Activated CD4-positive, alpha-beta T cell treated with anti-CD3 and anti-CD28 coated beads, Interleukin-2, amount 10 ng/mL, durations not matched to agents 24 days and 14 days (primary cell): ENCODE results near the gene LOXL3. TPM values are rescaled to one million over a fixed set of nuclear protein-coding genes. Genes with fewer than 3 reads are reported as not detected.
"Not testable (repeated sequence)": the region's sequence is repeated elsewhere in the genome, so short reads cannot be mapped to it uniquely, and the experiment has no call there.

ENCODE experiments used
- DNase-seq: peaks from one replicate; pipeline ENCODE4 v3.0.0; 2022
- H3K27ac Mint-ChIP-seq: one replicate; pipeline ENCODE4 v1.8.0; 2022; ENCODE audit warnings: mild to moderate bottlenecking, mixed read lengths
- H3K27me3 Mint-ChIP-seq: one replicate; pipeline ENCODE4 v1.8.0; 2022; ENCODE audit warnings: mixed read lengths
- H3K36me3 Mint-ChIP-seq: one replicate; pipeline ENCODE4 v1.8.0; 2022; ENCODE audit warnings: low read depth, mild to moderate bottlenecking, mixed read lengths
- H3K4me1 Mint-ChIP-seq: one replicate; pipeline ENCODE4 v1.8.0; 2021; ENCODE audit warnings: mixed read lengths
- H3K4me3 Mint-ChIP-seq: one replicate; pipeline ENCODE4 v1.8.0; 2022; ENCODE audit warnings: mild to moderate bottlenecking, moderate library complexity, mixed read lengths
- H3K9me3 Mint-ChIP-seq: one replicate; pipeline ENCODE4 v1.8.0; 2021; ENCODE audit warnings: mixed read lengths
- intact Hi-C: fragments of 100-400 bp; cut with micrococcal nuclease; formaldehyde crosslinking; loops from one replicate; pipeline ENCODE4 v1.15.1; 2023
- total RNA-seq: library from RNA; stranded (reverse); gene quantifications from 2 replicates; pipeline ENCODE4 v1.2.3, GENCODE V29; 2022

Gene LOXL3
- total RNA-seq, 1 donor from 2014 or later, result 1.7 TPM

GRCh38 chr2:74498500-74499266, 55.1 kb downstream of the LOXL3 start:
- peak; percentile 82 for DNase-seq
- peaks cover 37% of the 10 kb centered on the region for H3K36me3 Mint-ChIP-seq
- intact Hi-C loops, result loop anchor here (1.0 to 2.0 kb wide), 4 partner anchors 16 to 89 kb away; partner anchors contain the start of genes AUP1, CCDC142, HTRA2 and TTC31
- peaks cover 47% of the 10 kb centered on the region for H3K27me3 Mint-ChIP-seq
- H3K4me1 Mint-ChIP-seq, result peaks cover 27% of the 10 kb centered on the region
- H3K9me3 Mint-ChIP-seq, result no peaks in the 10 kb centered on the region
- H3K4me3 Mint-ChIP-seq, result peak overlapping the region; percentile 95
- H3K27ac Mint-ChIP-seq, result peak overlapping the region; percentile 86

GRCh38 chr2:74497777-74498499, 55.8 kb downstream of the LOXL3 start:
- intact Hi-C loops, result loop anchor here (1.0 to 2.0 kb wide), 3 partner anchors 15 to 89 kb away; partner anchors contain the start of genes AUP1, CCDC142, HTRA2 and TTC31
- DNase-seq, result peak; percentile 83
- H3K27ac Mint-ChIP-seq, result peak overlapping the region; percentile 86

GRCh38 chr2:74496997-74497776, 56.6 kb downstream of the LOXL3 start:
- no peak for DNase-seq
- intact Hi-C loops, result no loop called here
- H3K4me3 Mint-ChIP-seq, result peak overlapping the region; percentile 95
- H3K27ac Mint-ChIP-seq, result no peak overlapping the region
- H3K4me1 Mint-ChIP-seq, result peaks cover 16% of the 10 kb centered on the region
- H3K27me3 Mint-ChIP-seq, result peaks cover 38% of the 10 kb centered on the region
- H3K36me3 Mint-ChIP-seq, result peaks cover 45% of the 10 kb centered on the region
- H3K9me3 Mint-ChIP-seq, result no peaks in the 10 kb centered on the region

More at GRCh38 chr2:74497777-74498499, 55.8 kb downstream of the LOXL3 start:
- Mint-ChIP-seq H3K4me3 (peak overlapping the region; percentile 95), H3K27me3 (peaks cover 44% of the 10 kb centered on the region), H3K4me1 (peaks cover 20% of the 10 kb centered on the region), H3K9me3 (no peaks in the 10 kb centered on the region), H3K36me3 (peaks cover 39% of the 10 kb centered on the region)

DNA sequence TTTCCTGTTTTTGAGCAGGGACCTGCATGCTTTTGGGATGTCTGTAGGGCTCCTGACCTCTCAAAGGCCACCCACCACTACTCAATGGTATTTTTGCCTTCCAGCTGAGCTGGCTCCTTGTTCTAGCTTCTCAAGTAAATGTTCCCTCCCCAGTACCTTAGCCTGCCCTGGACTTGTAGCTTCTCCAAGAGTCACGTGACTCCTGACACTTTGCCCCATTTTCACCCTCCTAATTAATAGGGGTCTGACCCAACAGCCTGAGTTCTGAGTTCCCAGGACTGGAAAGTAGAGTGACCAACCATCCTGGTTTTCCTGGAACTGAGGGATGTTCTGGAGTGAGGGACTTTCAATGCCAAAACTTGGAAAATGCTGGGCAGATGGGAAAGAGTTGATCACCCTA, 58.3 kb downstream of the LOXL3 start:
- H3K27ac Mint-ChIP-seq, result no peak overlapping the region

DNA sequence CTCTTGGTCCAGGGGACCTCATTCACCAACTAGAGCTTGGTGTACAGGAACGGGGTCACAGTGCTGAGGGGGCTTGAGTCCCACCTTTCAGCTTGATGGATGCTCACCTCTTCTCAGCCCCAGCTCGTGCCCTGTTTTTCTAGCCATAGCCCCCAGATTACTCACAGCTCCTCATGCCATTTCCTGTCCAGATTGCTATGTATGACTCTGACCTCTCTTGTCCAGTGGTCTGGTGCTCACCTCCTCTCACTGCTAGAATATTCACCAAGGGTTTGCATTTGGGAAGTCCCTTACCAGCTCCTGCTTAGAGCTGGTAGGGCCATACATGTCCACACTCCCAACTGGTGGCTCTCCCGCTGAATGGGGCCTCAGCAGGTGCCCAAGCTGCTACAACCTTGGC, 60.2 kb downstream of the LOXL3 start:
- no peak overlapping the region for H3K4me3 Mint-ChIP-seq
- DNase-seq, result no peak
- peaks cover 6% of the 10 kb centered on the region for H3K4me1 Mint-ChIP-seq
- peaks cover 52% of the 10 kb centered on the region for H3K36me3 Mint-ChIP-seq
- no peaks in the 10 kb centered on the region for H3K9me3 Mint-ChIP-seq
- H3K27ac Mint-ChIP-seq, result no peak overlapping the region
- H3K27me3 Mint-ChIP-seq, result peaks cover 6% of the 10 kb centered on the region
- intact Hi-C loops, result no loop called here

More for the DNA sequence above, 58.3 kb downstream of the LOXL3 start:
- intact Hi-C loops, result no loop called here
- peaks cover 47% of the 10 kb centered on the region for H3K36me3 Mint-ChIP-seq
- DNase-seq, result no peak
- peaks cover 20% of the 10 kb centered on the region for H3K27me3 Mint-ChIP-seq
- no peaks in the 10 kb centered on the region for H3K9me3 Mint-ChIP-seq
- peaks cover 9% of the 10 kb centered on the region for H3K4me1 Mint-ChIP-seq
- H3K4me3 Mint-ChIP-seq, result no peak overlapping the region

DNA sequence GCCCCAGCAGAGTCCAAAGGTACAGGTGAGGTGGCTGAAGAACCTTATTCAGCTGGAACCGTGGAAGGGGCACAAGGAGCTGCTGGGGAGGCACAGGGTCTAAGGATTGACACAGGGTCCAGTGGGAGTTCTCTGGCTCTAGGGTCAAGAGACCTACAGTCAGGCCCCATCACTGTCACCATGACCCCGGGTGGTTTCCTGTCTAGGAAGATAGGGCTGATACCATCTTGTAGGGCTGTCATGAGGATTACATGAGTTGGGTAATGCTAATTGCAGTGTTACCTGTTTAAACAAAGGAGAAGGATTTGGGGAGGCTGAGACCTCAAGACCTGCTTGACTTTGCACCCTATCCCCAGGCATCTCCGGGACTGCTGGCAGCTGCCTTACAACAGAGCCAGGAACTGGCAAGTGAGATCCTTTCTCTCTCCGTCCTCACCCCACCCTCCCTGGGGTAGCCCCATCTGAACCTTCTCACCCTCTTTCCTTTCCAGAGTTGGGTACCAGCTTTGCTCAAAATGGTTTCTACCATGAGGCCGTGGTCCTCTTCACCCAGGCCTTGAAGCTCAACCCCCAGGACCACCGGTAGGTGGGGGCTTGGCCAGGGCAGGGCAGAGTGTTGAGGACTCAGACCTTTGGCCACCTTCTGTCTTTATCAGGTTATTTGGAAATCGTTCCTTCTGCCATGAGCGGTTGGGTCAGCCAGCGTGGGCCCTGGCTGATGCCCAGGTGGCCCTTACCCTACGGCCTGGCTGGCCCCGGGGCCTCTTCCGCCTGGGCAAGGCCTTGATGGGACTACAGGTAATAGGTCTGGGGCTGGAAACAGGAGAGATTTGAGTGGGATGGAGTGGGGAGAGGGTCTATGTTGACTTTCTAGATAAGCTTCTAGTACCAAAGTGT, 61.8 kb downstream of the LOXL3 start:
- Mint-ChIP-seq H3K36me3 (peaks cover 49% of the 10 kb centered on the region), H3K9me3 (no peaks in the 10 kb centered on the region), H3K27me3 (no peaks in the 10 kb centered on the region), H3K27ac (no peak overlapping the region), H3K4me3 (no peak overlapping the region), H3K4me1 (peaks cover 3% of the 10 kb centered on the region)
- intact Hi-C loops, result no loop called here
- DNase-seq, result no peak

DNA sequence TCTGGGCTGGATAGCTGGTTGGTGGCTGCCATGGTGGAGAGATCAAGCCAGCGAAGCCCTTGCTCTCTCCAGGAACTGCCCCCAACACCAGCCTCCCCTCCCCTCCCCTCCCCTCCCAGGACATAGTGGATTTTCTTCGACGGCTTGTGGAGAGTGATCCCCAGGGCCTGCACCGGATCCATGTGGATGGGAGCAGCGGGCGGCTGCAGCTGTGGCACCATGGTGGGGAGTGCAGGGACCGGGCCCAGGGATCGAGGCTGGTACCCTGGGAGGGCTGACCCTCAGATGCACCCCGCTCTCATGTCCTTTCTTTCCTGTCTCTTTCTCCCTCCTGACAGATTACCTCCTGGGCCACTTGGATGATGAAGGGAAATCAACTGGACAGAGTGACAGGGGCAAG, 63.8 kb downstream of the LOXL3 start:
- H3K36me3 Mint-ChIP-seq, result peaks cover 51% of the 10 kb centered on the region
- DNase-seq, result no peak
- H3K27ac Mint-ChIP-seq, result no peak overlapping the region
- peaks cover 6% of the 10 kb centered on the region for H3K4me1 Mint-ChIP-seq
- no peaks in the 10 kb centered on the region for H3K9me3 Mint-ChIP-seq
- H3K4me3 Mint-ChIP-seq, result no peak overlapping the region
- H3K27me3 Mint-ChIP-seq, result no peaks in the 10 kb centered on the region
- intact Hi-C loops, result no loop called here

- Mint-ChIP-seq H3K4me3 (no peak overlapping the region), H3K27ac (no peak overlapping the region)
- intact Hi-C loops, result no loop called here
Measured at GRCh38 chr2:74488643-74489481, 64.9 kb downstream of the LOXL3 start.

GRCh38 chr2:74486141-74486540, 67.6 kb downstream of the LOXL3 start:
- peaks cover 29% of the 10 kb centered on the region for H3K36me3 Mint-ChIP-seq
- peaks cover 22% of the 10 kb centered on the region for H3K4me1 Mint-ChIP-seq
- DNase-seq, result no peak
- no peak overlapping the region for H3K4me3 Mint-ChIP-seq
- no peaks in the 10 kb centered on the region for H3K27me3 Mint-ChIP-seq
- H3K27ac Mint-ChIP-seq, result no peak overlapping the region
- no peaks in the 10 kb centered on the region for H3K9me3 Mint-ChIP-seq
- intact Hi-C loops, result no loop called here

More at GRCh38 chr2:74488643-74489481, 64.9 kb downstream of the LOXL3 start:
- no peaks in the 10 kb centered on the region for H3K9me3 Mint-ChIP-seq
- H3K36me3 Mint-ChIP-seq, result peaks cover 46% of the 10 kb centered on the region
- peaks cover 10% of the 10 kb centered on the region for H3K4me1 Mint-ChIP-seq
- no peak for DNase-seq
- H3K27me3 Mint-ChIP-seq, result no peaks in the 10 kb centered on the region

DNA sequence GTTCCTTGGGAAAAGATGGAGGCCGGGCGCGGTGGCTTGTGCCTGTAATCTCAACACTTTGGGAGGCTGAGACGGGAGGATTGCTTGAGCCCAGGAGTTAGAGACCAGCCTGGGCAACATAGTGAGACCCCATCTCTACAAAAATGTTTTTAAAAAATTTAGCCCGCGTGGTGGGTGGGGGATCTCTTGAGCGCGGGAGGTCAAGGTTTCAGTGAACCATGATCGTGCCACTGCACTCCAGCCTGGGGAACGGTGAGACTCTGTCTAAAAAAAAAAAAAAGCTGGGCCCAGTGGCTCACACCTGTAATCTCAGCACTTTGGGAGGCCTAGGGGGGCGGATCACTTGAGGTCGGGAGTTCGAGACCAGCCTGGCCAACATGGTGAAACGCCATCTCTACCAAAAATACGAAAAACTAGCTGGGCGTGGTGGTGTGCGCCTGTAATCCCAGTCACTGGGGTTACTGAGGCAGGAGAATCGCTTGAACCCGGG, 70.0 kb downstream of the LOXL3 start:
- intact Hi-C loops, result loop anchor here (1.0 to 2.0 kb wide), 6 partner anchors 15 to 746 kb away; partner anchors contain the start of genes AUP1, C2orf81, HTRA2 and INO80B
- H3K9me3 Mint-ChIP-seq, H3K27me3 Mint-ChIP-seq: not testable (repeated sequence)
- peak overlapping the region; percentile 91 for H3K4me3 Mint-ChIP-seq
- H3K36me3 Mint-ChIP-seq, result peaks cover 30% of the 10 kb centered on the region
- peak overlapping the region; percentile 99 for H3K27ac Mint-ChIP-seq
- peak; percentile 56 for DNase-seq
- H3K4me1 Mint-ChIP-seq, result peaks cover 33% of the 10 kb centered on the region

- H3K36me3 Mint-ChIP-seq, result peaks cover 30% of the 10 kb centered on the region
- intact Hi-C loops, result loop anchor here (1.0 to 2.0 kb wide), 7 partner anchors 11 to 746 kb away; partner anchors contain the start of genes AUP1, C2orf81, HTRA2 and INO80B
- H3K27me3 Mint-ChIP-seq, result no peaks in the 10 kb centered on the region
- H3K4me1 Mint-ChIP-seq, result peaks cover 33% of the 10 kb centered on the region
- peak within 1 kb of the TSS; percentile 99 for H3K27ac Mint-ChIP-seq
- peak; percentile 97 for DNase-seq
- H3K4me3 Mint-ChIP-seq, result peak within 1 kb of the TSS; percentile 91
- H3K9me3 Mint-ChIP-seq, result no peaks in the 10 kb centered on the region
Measured at GRCh38 chr2:74482801-74483674, 70.7 kb downstream of the LOXL3 start, which contains the start of the genes CCDC142 and TTC31. TSS of gene CCDC142 (minus strand) at chr2:74482998. CDS start at chr2:74482837, 161 bp downstream. TSS of gene TTC31 (plus strand) at chr2:74483081. CDS start at chr2:74483096, 15 bp downstream.
